Measurements from ENCODE around the gene DNAH6. TPM values are rescaled to one million over a fixed set of nuclear protein-coding genes. Genes with fewer than 3 reads are reported as not detected.

Gene DNAH6
- total RNA-seq, 1 experiment from 2014 or later: 0.26 TPM

GRCh38 chr2:84537251-84537650 is 21.0 kb downstream of the DNAH6 start:
- H2AK5ac ChIP-seq (ENCODE audit: insufficient read length, low read length): no peak overlapping the region
- no peak overlapping the region for H2BK12ac ChIP-seq (ENCODE audit: insufficient read length, low read depth, low read length)
- H2BK20ac ChIP-seq (ENCODE audit: low read depth, low read length, poor library complexity, severe bottlenecking): no peak overlapping the region
- no peak for TF ChIP-seq CTCF (conservative IDR thresholded peaks at IDR 0.05)
- H2BK15ac ChIP-seq (ENCODE audit: low read depth, low read length): no peak overlapping the region
- H3K4ac ChIP-seq (ENCODE audit: low read depth, low read length): no peak overlapping the region
- H3K79me2 ChIP-seq (ENCODE audit: insufficient read depth, low read length): no peaks in the 10 kb centered on the region
- H3K27me3 ChIP-seq (ENCODE audit: insufficient read depth, low read length): no peaks in the 10 kb centered on the region
- no peak overlapping the region for H3T11ph ChIP-seq (ENCODE audit: low read length)
- no peak overlapping the region for H3K9ac ChIP-seq (ENCODE audit: extremely low read depth, insufficient read length, low read length)
- H4K91ac ChIP-seq (ENCODE audit: insufficient read length, low read depth, low read length): no peak overlapping the region
- H2AFZ ChIP-seq (ENCODE audit: low read length): no peak overlapping the region
- no CpG with 5 or more reads among the region's 1 CpG for WGBS (ENCODE audit: extremely low coverage, insufficient read length, low lambda C conversion rate)
- no peak overlapping the region for H3K27ac ChIP-seq (ENCODE audit: insufficient read length, low read depth, low read length)
- no peak for DNase-seq
- H3K56ac ChIP-seq (ENCODE audit: insufficient read length, low read depth, low read length): no peak overlapping the region
- H3K18ac ChIP-seq (ENCODE audit: insufficient read length, low read depth, low read length): no peak overlapping the region
- no peaks in the 10 kb centered on the region; the same call in 1 of the 2 replicates for H3K4me1 ChIP-seq (ENCODE audit: insufficient read depth, low read length)
- 0 out of 2 replicates have a peak, but pooled peaks cover under 1% of the 10 kb centered on the region for H3K27me3 Mint-ChIP-seq (ENCODE audit: low read depth)
- no peak overlapping the region for H2BK5ac ChIP-seq (ENCODE audit: insufficient read length, low read length)
- H3K9me3 ChIP-seq (ENCODE audit: control insufficient read depth, low read depth, low read length): no peaks in the 10 kb centered on the region
- no peak overlapping the region for H3K27ac Mint-ChIP-seq
- no peak overlapping the region for H2BK120ac ChIP-seq (ENCODE audit: low read depth, low read length, poor library complexity, severe bottlenecking)
- no peak overlapping the region for H3K4me3 Mint-ChIP-seq
- H3K9me3 Mint-ChIP-seq: no peaks in the 10 kb centered on the region
- peaks cover 15 to 18% of the 10 kb centered on the region in 2 experiments for H3K4me1 Mint-ChIP-seq
- H3K79me1 ChIP-seq (ENCODE audit: insufficient read depth, low read depth, low read length, poor library complexity, severe bottlenecking): no peaks in the 10 kb centered on the region
- H3K4me2 ChIP-seq (ENCODE audit: insufficient read depth, insufficient read length, low read length): no peak overlapping the region
- H4K20me1 ChIP-seq (ENCODE audit: control insufficient read depth, insufficient read depth, insufficient read length): no peaks in the 10 kb centered on the region
- no peak overlapping the region for H4K8ac ChIP-seq (replicated peaks; ENCODE audit: insufficient read length, low read depth, low read length)
- H3K36me3 Mint-ChIP-seq (ENCODE audit: insufficient read depth in 1 of 3, low read depth in 3 of 3): no peaks in the 10 kb centered on the region
- H4K5ac ChIP-seq (ENCODE audit: insufficient read length, low read depth, low read length): no peak overlapping the region
- no peak overlapping the region for H3K23ac ChIP-seq (ENCODE audit: insufficient read length, low read depth, low read length)
- no peaks in the 10 kb centered on the region for H3K23me2 ChIP-seq (ENCODE audit: insufficient read length, low read depth, low read length, poor library complexity, severe bottlenecking)
- no peak overlapping the region for H3K14ac ChIP-seq (ENCODE audit: insufficient read depth, low read length)
